Panc1 (cell line): ENCODE measurements around the gene ARMC10. TPM values are rescaled to one million over a fixed set of nuclear protein-coding genes. Genes with fewer than 3 reads are reported as not detected.

Experiments
- ATAC-seq: fragments of 200-7000 bp; cut with Tn5 transposase; 2 replicates; pipeline ENCODE4 v1.9.1; 2020; ENCODE audit warnings: mild to moderate bottlenecking, moderate library complexity
- BruUV-seq: library from RNA; stranded (reverse); fragments of 400-500 nt; replicated peaks from 2 replicates; lab custom pipeline; 2021; lab: Mats Ljungman, UMichigan
- CTCF ChIA-PET: fragments of 300-600 bp; sonication (Branson Sonifier 250); formaldehyde crosslinking; loops from one replicate; lab custom pipeline; 2022; ENCODE audit warnings: antibody characterized with exemption; lab: Charles Lee
- POLR2A ChIA-PET: fragments of 300-600 bp; sonication (Branson Sonifier 250); formaldehyde crosslinking; loops from one replicate; lab custom pipeline; 2022; ENCODE audit warnings: antibody characterized with exemption; lab: Charles Lee
- DNase-seq: peaks from one replicate; pipeline ENCODE4 v3.0.0-alpha.2; 2010; ENCODE audit warnings: low read depth, low spot score
- H3K27ac ChIP-seq: 2 replicates; pipeline ENCODE4 v1.5.1; 2011; ENCODE audit warnings: mild to moderate bottlenecking, low read length, inconsistent platforms
- H3K27me3 ChIP-seq: fragments of 200-500 bp; sonication (Bioruptor generic); 2 replicates; pipeline ENCODE4 v1.6.0; 2014; ENCODE audit warnings: low read length, inconsistent platforms; ENCODE audit not compliant: control insufficient read depth, insufficient read depth
- H3K36me3 ChIP-seq: fragments of 200-500 bp; sonication (Bioruptor generic); 2 replicates; pipeline ENCODE4 v1.5.1; 2014; ENCODE audit warnings: inconsistent platforms, mild to moderate bottlenecking, low read length, moderate library complexity; ENCODE audit not compliant: control insufficient read depth, insufficient read depth
- H3K4me1 ChIP-seq: 2 replicates; pipeline ENCODE4 v1.5.1; 2011; ENCODE audit warnings: inconsistent platforms, mild to moderate bottlenecking, low read length, moderate library complexity; ENCODE audit not compliant: control insufficient read depth, insufficient read depth
- H3K4me3 ChIP-seq, 2 experiments: 2 replicates each; pipeline ENCODE4 v1.5.1; 2011 to 2012; ENCODE audit warnings: low read depth in 2 of 2, low read length in 2 of 2, mild to moderate bottlenecking in 2 of 2, inconsistent platforms in 1 of 2, moderate library complexity in 1 of 2
- H3K9me3 ChIP-seq: fragments of 200-500 bp; sonication (Bioruptor generic); 2 replicates; pipeline ENCODE4 v1.5.1; 2014; ENCODE audit warnings: low read depth, mild to moderate bottlenecking, inconsistent platforms, low read length, moderate library complexity; ENCODE audit not compliant: control insufficient read depth, insufficient read depth
- CTCF ChIP-seq: fragments of 450-650 bp; IDR thresholded peaks from 2 replicates; pipeline ENCODE4 v1.5.1; 2017; ENCODE audit warnings: mild to moderate bottlenecking
- POLR2AphosphoS5 ChIP-seq: IDR thresholded peaks from 2 replicates; pipeline ENCODE4 v1.6.1; 2012; ENCODE audit warnings: mild to moderate bottlenecking, low read depth, low read length, moderate library complexity
- REST ChIP-seq, 2 experiments: IDR thresholded peaks; 2 replicates each; pipeline ENCODE4 v1.6.1; 2011 to 2012; ENCODE audit warnings: low read depth in 2 of 2, control low read depth in 1 of 2, low read length in 1 of 2, mild to moderate bottlenecking in 1 of 2, moderate library complexity in 1 of 2; ENCODE audit not compliant: insufficient read depth in 1 of 2
- SIN3A ChIP-seq: IDR thresholded peaks from 2 replicates; pipeline ENCODE4 v1.6.1; 2012; ENCODE audit warnings: low read depth, mild to moderate bottlenecking, low read length, moderate library complexity, borderline replicate concordance; ENCODE audit not compliant: insufficient read depth
- TCF7L2 ChIP-seq: IDR thresholded peaks from 2 replicates; pipeline ENCODE4 v1.6.1; 2011; ENCODE audit warnings: mild to moderate bottlenecking, low read depth, low read length, inconsistent platforms
- in situ Hi-C: cut with HindIII; loops from 2 replicates; pipeline ENCODE4 v1.10.0; 2016; ENCODE audit warnings: low sequenced_read_pairs, low pct_unique_long_range_greater_than_20kb
- intact Hi-C: fragments of 100-400 bp; cut with micrococcal nuclease; formaldehyde crosslinking; loops from one replicate; pipeline ENCODE4 v1.10.0; 2022; ENCODE audit not compliant: unreplicated experiment
- total RNA-seq: library from RNA; stranded (reverse); gene quantifications from one replicate; pipeline ENCODE4 v1.2.1, GENCODE V29; 2021; ENCODE audit not compliant: unreplicated experiment

The ARMC10 gene
- total RNA-seq, 1 experiment from 2014 or later = 73.2 TPM

GRCh38 chr7:103134836-103135554 is 60.1 kb downstream of the ARMC10 start:
- Histone ChIP-seq H3K36me3 (no peaks in the 10 kb centered on the region), H3K27me3 (no peaks in the 10 kb centered on the region), H3K4me3 (no peak overlapping the region), H3K27ac (no peak overlapping the region; the same call in 1 of the 2 replicates), H3K4me1 (peaks cover 20% of the 10 kb centered on the region; the same call in 1 of the 2 replicates), H3K9me3 (no peaks in the 10 kb centered on the region)
- no peak for ATAC-seq
- BruUV-seq = no TSS peak
- in situ Hi-C loops (no loop called here), intact Hi-C loops (no loop called here)
- no peak for DNase-seq
- no peak for TF ChIP-seq CTCF
- no peak for TF ChIP-seq POLR2AphosphoS5
- no peak for TF ChIP-seq REST (IDR thresholded peaks at IDR 0.05; ENCODE audit: insufficient read depth in 1 of 2, low read depth in 2 of 2, low read length in 1 of 2)
- no peak for TF ChIP-seq TCF7L2
- TF ChIP-seq SIN3A = no peak
- CTCF ChIA-PET = no interaction called here
- POLR2A ChIA-PET = no interaction called here

- BruUV-seq = no TSS peak
- Histone ChIP-seq H3K36me3 (no peaks in the 10 kb centered on the region), H3K27me3 (no peaks in the 10 kb centered on the region), H3K4me1 (peaks cover 6% of the 10 kb centered on the region; the same call in 1 of the 2 replicates), H3K27ac (no peak overlapping the region), H3K4me3 (no peak overlapping the region), H3K9me3 (no peaks in the 10 kb centered on the region)
- DNase-seq = no peak
- TF ChIP-seq REST (IDR thresholded peaks at IDR 0.05; ENCODE audit: insufficient read depth in 1 of 2, low read depth in 2 of 2, low read length in 1 of 2) (no peak), SIN3A (no peak), POLR2AphosphoS5 (no peak)
- ChIA-PET POLR2A (no interaction called here), CTCF (no interaction called here)
- no peak for ATAC-seq
- in situ Hi-C loops (no loop called here), intact Hi-C loops (no loop called here)
Observed at GRCh38 chr7:103140061-103140460, 65.1 kb downstream of the ARMC10 start.
